RCC 7860 (cell line): ENCODE results near the gene MAGEB18.

Source experiments
- DNase-seq: peaks from one replicate; pipeline ENCODE4 v3.0.0-alpha.2; 2015; ENCODE audit warnings: low spot score
- FAIRE-seq: peaks from 2 replicates; lab custom pipeline; 2012; peaks lifted over from hg19 to GRCh38; lab: Jason Lieb, UNC

MAGEB18 gene

DNA sequence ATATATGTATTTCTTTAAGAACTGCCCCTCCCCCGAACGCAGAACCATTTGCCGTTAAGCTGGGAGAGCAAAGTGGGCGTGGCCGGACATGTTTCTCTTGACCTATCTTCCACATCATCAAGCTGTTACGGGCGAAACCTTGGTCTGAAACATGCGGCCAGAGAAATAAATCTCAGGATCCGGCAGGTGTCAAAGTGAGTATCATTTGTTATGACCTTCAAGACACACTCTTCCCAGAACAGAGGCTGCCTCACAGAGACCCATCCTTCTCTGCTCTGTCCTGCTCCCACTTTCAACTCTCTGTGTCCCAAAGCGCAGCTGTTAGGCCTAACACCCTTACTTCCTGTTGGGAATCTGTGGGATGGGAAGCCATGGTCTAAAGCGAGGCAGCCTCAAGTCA lies at the start of gene MAGEB18:
Gene MAGEB18 (plus strand): TSS at position 70 of the 400 bp plus-strand sequence. CDS start 643 bp downstream, outside the sequence.
- FAIRE-seq (no peak), DNase-seq (no peak)

- DNase-seq, result no peak
These were observed 37.7 kb upstream of the MAGEB18 start for GRCh38 chrX:26100421-26100920.

DNA sequence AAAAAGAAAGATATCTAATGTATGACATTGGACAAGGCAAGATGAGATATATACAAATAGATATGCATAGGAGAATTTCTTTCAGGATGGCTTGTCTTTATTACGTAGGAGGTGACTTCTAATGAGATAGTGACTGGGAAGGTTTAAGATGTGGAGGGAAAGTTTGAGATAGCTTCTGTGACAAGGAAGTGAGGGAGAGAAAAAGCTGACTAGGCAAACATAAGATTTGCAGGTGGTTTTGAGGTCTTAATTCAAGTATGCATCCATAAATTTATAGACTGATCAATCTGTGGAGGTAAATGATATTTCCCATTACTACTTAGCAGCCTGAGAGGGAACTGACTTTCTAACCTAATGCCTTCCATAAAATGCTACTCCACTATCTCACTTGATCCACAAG lies 29.0 kb upstream of the MAGEB18 start:
- no peak for FAIRE-seq

More at GRCh38 chrX:26100421-26100920, 37.7 kb upstream of the MAGEB18 start:
- FAIRE-seq, result no peak

DNA sequence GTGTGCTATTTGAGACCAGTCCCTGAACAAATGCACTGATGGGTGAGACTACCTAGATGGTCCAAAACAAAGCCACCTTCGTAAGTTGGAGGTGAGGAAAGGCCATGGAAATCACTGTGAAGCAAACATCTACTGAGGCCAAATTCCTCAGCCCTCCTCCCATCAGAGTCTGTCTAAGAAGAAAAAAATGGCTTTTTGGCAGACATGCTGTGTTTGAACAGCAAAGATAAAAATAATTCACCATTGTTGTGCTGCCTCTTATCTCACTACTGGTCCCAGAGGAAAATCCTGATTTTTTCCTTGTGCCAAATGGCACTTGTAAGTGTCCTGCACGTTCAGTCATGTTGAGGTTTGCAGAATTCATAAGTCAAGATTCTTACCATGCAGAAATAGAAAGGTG lies 7.9 kb downstream of the MAGEB18 start:
- no peak for DNase-seq
- FAIRE-seq, result no peak

More for the DNA sequence above, 29.0 kb upstream of the MAGEB18 start:
- DNase-seq, result no peak

DNA sequence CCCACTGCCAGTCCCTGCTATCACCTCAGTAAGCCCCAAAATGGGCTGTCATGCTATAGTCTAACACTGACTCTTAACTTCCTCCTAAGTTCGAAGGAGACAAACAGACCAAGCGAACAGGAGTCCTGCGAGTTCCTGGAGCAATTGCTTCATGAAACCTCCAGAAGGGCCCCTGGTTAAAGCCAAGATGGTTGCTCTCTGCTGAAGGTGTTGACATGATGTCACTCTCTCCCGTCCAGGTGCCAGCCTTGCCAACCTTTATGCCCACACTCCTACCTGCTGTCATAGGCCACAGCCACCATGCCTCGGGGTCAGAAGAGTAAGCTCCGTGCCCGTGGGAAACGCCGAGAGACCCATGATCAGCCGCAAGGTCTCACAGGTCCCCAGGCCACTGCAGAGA lies 22.2 kb downstream of the MAGEB18 start, which contains the start of gene MAGEB6B:
Gene MAGEB6B (plus strand): TSS at position 301 of the 400 bp plus-strand sequence. CDS start 0 bp downstream, at position 301.
- FAIRE-seq, result no peak
- no peak for DNase-seq
